ENCODE data around the gene CAMK1D. TPM values are rescaled to one million over a fixed set of nuclear protein-coding genes. Genes with fewer than 3 reads are reported as not detected.

Gene CAMK1D
- total and polyA plus RNA-seq, 2 experiments from 2014 or later, result 4.6 to 7.2 TPM

DNA sequence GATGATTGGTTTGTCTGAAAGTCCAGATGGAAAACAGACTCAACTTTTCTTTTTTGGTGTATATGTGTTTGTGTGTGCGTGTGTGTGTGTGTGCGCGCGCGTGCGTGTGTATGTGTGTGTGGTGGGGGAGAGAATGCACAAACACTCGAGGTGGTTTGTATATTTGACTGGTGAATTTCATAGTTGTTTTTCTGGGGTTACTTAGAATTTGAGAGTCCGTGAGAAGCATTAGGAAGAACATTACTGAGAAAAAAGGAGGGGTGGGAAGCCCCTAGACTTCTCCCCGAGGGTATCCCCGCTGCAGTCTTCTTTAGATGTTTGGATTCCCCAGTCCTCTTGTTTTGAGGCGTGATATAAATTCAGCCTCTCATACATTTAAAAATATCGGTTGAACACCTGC is 6.0 kb downstream of the CAMK1D start (continued):
- TF ChIP-seq, protein P1, sequence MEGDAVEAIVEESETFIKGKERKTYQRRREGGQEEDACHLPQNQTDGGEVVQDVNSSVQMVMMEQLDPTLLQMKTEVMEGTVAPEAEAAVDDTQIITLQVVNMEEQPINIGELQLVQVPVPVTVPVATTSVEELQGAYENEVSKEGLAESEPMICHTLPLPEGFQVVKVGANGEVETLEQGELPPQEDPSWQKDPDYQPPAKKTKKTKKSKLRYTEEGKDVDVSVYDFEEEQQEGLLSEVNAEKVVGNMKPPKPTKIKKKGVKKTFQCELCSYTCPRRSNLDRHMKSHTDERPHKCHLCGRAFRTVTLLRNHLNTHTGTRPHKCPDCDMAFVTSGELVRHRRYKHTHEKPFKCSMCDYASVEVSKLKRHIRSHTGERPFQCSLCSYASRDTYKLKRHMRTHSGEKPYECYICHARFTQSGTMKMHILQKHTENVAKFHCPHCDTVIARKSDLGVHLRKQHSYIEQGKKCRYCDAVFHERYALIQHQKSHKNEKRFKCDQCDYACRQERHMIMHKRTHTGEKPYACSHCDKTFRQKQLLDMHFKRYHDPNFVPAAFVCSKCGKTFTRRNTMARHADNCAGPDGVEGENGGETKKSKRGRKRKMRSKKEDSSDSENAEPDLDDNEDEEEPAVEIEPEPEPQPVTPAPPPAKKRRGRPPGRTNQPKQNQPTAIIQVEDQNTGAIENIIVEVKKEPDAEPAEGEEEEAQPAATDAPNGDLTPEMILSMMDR (conservative IDR thresholded peaks at IDR 0.05; ENCODE audit: low read depth in 2 of 2), result no peak
- TF ChIP-seq STAT1 (IDR thresholded peaks at IDR 0.05; ENCODE audit: unreplicated experiment) (no peak), NANOG (IDR thresholded peaks at IDR 0.05; ENCODE audit: borderline replicate concordance) (no peak)

- Histone ChIP-seq H2AFZ (no peak overlapping the region), H3K4me3 (no peak overlapping the region), H3K36me3 (ENCODE audit: insufficient read depth) (no peaks in the 10 kb centered on the region), H3K27me3 (ENCODE audit: insufficient read depth) (no peaks in the 10 kb centered on the region), H3K9me2 (ENCODE audit: insufficient read depth) (no peaks in the 10 kb centered on the region), H3K27ac (ENCODE audit: low read depth) (no peak overlapping the region), H4K20me1 (replicated peaks; ENCODE audit: insufficient read depth) (no peaks in the 10 kb centered on the region), H3K79me2 (replicated peaks; ENCODE audit: insufficient read depth) (0 out of 2 replicates have a peak, but pooled peaks cover 15% of the 10 kb centered on the region), H3K4me2 (no peak overlapping the region), H3F3A (replicated peaks; ENCODE audit: low read depth) (no peaks in the 10 kb centered on the region), H3K4me1 (ENCODE audit: insufficient read depth) (peaks cover 56% of the 10 kb centered on the region)
- H3K9me3 Mint-ChIP-seq, result no peaks in the 10 kb centered on the region
- H3K27ac Mint-ChIP-seq, result no peak overlapping the region
- peaks cover 20% of the 10 kb centered on the region for H3K27me3 Mint-ChIP-seq (ENCODE audit: insufficient read depth, low read depth, poor library complexity)
- H3K36me3 Mint-ChIP-seq (ENCODE audit: low read depth), result no peaks in the 10 kb centered on the region
- no peak overlapping the region for H3K4me3 Mint-ChIP-seq
- no peak for DNase-seq (ENCODE audit: low spot score)
- H3K4me1 Mint-ChIP-seq, result peaks cover 65% of the 10 kb centered on the region
- no peak for ATAC-seq
- TF ChIP-seq, protein P1 (conservative IDR thresholded peaks at IDR 0.05; ENCODE audit: low read depth in 2 of 2), result no peak
- no peak for TF ChIP-seq CREB1 (CRISPR knock-in tag; IDR thresholded peaks at IDR 0.05; ENCODE audit: low read depth)
- TF ChIP-seq ZNF331 (CRISPR knock-in tag; IDR thresholded peaks at IDR 0.05; ENCODE audit: low read depth), result no peak
- TF ChIP-seq EZH2phosphoT487 (IDR thresholded peaks at IDR 0.05; ENCODE audit: unreplicated experiment), result no peak
- TF ChIP-seq POLR2AphosphoS5 (IDR thresholded peaks at IDR 0.05; ENCODE audit: low read depth), result no peak
- no peak for TF ChIP-seq ETS1 (IDR thresholded peaks at IDR 0.05)
- TF ChIP-seq NANOG (IDR thresholded peaks at IDR 0.05; ENCODE audit: borderline replicate concordance), result no peak
- no peak for TF ChIP-seq ZNF462 (CRISPR knock-in tag; IDR thresholded peaks at IDR 0.05)
Observed at GRCh38 chr10:12357525-12358151, 8.3 kb downstream of the CAMK1D start.
